Trophoblast cell (in vitro differentiated cells and primary cell): Measurements from ENCODE around the gene ADAMTSL1.

Experiments
- DNase-seq, 2 donors: peaks; one replicate each; pipeline ENCODE4 v3.0.0-alpha.2; 2016
- H2AFZ ChIP-seq: 2 replicates; pipeline ENCODE4 v1.6.1; 2013; ENCODE audit warnings: low read length, moderate library complexity, mild to moderate bottlenecking; ENCODE audit not compliant: insufficient read depth, poor library complexity
- H2AK5ac ChIP-seq: 2 replicates; pipeline ENCODE4 v1.6.1; 2013; ENCODE audit warnings: mild to moderate bottlenecking, low read length
- H2BK120ac ChIP-seq: 2 replicates; pipeline ENCODE4 v1.6.1; 2013; ENCODE audit warnings: low read length, mild to moderate bottlenecking, moderate library complexity; ENCODE audit not compliant: insufficient read depth, poor library complexity
- H2BK12ac ChIP-seq: 2 replicates; pipeline ENCODE4 v1.6.1; 2013; ENCODE audit warnings: mild to moderate bottlenecking, low read length, moderate library complexity
- H2BK5ac ChIP-seq: 2 replicates; pipeline ENCODE4 v1.6.1; 2013; ENCODE audit warnings: low read length, low read depth, moderate library complexity, mild to moderate bottlenecking; ENCODE audit not compliant: poor library complexity
- H3K14ac ChIP-seq: 2 replicates; pipeline ENCODE4 v1.6.1; 2013; ENCODE audit warnings: mild to moderate bottlenecking, low read length
- H3K18ac ChIP-seq: 2 replicates; pipeline ENCODE4 v1.6.1; 2013; ENCODE audit warnings: mild to moderate bottlenecking, low read length
- H3K23ac ChIP-seq: 2 replicates; pipeline ENCODE4 v1.6.1; 2013; ENCODE audit warnings: low read length
- H3K27ac ChIP-seq: 2 replicates; pipeline ENCODE4 v1.5.1; 2013; ENCODE audit warnings: low read depth, mild to moderate bottlenecking, inconsistent platforms, low read length, moderate library complexity
- H3K27me3 ChIP-seq: 2 replicates; pipeline ENCODE4 v1.6.1; 2013; ENCODE audit warnings: inconsistent platforms, mild to moderate bottlenecking, low read length, moderate library complexity; ENCODE audit not compliant: insufficient read depth
- H3K36me3 ChIP-seq, 2 experiments: 1 replicate in 1 of 2; 2 replicates in 1 of 2; pipeline ENCODE4 v1.6.1; 2013; ENCODE audit warnings: low read length in 2 of 2, mild to moderate bottlenecking in 2 of 2, moderate library complexity in 1 of 2; ENCODE audit not compliant: insufficient read depth in 2 of 2, control insufficient read depth in 1 of 2
- H3K4ac ChIP-seq: 2 replicates; pipeline ENCODE4 v1.6.1; 2013; ENCODE audit warnings: low read depth, mild to moderate bottlenecking, low read length, moderate library complexity
- H3K4me1 ChIP-seq, 2 experiments: 1 replicate in 1 of 2; 2 replicates in 1 of 2; pipeline ENCODE4 v1.6.1; 2013; ENCODE audit warnings: low read length in 2 of 2, mild to moderate bottlenecking in 2 of 2, moderate library complexity in 1 of 2; ENCODE audit not compliant: insufficient read depth in 2 of 2, control insufficient read depth in 1 of 2
- H3K4me2 ChIP-seq: 2 replicates; pipeline ENCODE4 v1.6.1; 2013; ENCODE audit warnings: inconsistent platforms, mild to moderate bottlenecking, low read length, moderate library complexity
- H3K4me3 ChIP-seq: 2 replicates; pipeline ENCODE4 v1.5.1; 2013; ENCODE audit warnings: mild to moderate bottlenecking, low read depth, low read length, inconsistent platforms
- H3K79me1 ChIP-seq: one replicate; pipeline ENCODE4 v1.6.1; 2013; ENCODE audit warnings: low read length
- H3K79me2 ChIP-seq: 2 replicates; pipeline ENCODE4 v1.6.1; 2013; ENCODE audit warnings: low read length, mild to moderate bottlenecking; ENCODE audit not compliant: control insufficient read depth, insufficient read depth, poor library complexity
- H3K9ac ChIP-seq: 2 replicates; pipeline ENCODE4 v1.6.1; 2013; ENCODE audit warnings: mild to moderate bottlenecking, low read length
- H3K9me3 ChIP-seq: 2 replicates; pipeline ENCODE4 v1.6.1; 2013; ENCODE audit warnings: low read depth, mild to moderate bottlenecking, control low read depth, inconsistent platforms, low read length; ENCODE audit not compliant: insufficient read depth
- H4K12ac ChIP-seq: 2 replicates; pipeline ENCODE4 v1.6.1; 2013; ENCODE audit warnings: low read depth, mild to moderate bottlenecking, low read length, moderate library complexity
- H4K8ac ChIP-seq: 2 replicates; pipeline ENCODE4 v1.6.1; 2013; ENCODE audit warnings: low read depth, mild to moderate bottlenecking, low read length, moderate library complexity
- H4K91ac ChIP-seq: one replicate; pipeline ENCODE4 v1.6.1; 2013; ENCODE audit warnings: low read depth, mild to moderate bottlenecking, low read length, moderate library complexity
- WGBS: extraction: QIAGEN DNeasy Blood & Tissue Kit; methylation state at CpG from one replicate; pipeline ENCODE4 v1.1.7; 2013; ENCODE audit warnings: missing lambda C conversion rate; ENCODE audit not compliant: insufficient read length, insufficient coverage; ENCODE audit errors: extremely low coverage; 5-methylcytosine and 5-hydroxymethylcytosine counted together

The ADAMTSL1 gene

DNA sequence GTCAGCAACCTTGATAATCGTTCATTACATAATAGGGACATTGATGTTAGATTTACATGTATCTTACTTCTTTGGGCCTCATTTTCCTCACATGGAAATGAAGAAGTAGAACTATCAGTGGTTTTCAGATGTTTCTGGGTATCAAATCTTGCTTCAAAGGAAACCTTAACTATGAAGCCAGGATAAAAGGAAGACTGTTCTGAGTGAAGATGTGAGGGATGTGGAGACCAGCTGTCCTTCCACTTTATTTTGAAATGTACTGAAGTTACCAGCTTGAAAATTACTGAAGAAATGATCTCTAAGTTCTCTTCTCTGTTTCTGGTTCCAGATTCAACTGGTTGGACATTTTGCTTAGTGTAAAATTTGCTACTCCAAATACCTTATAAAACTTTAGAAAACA lies 186.0 kb downstream of the ADAMTSL1 start:
- Histone ChIP-seq H3K79me1 (no peaks in the 10 kb centered on the region), H3K36me3 (no peaks in the 10 kb centered on the region), H4K12ac (no peak overlapping the region), H3K14ac (no peak overlapping the region), H3K9me3 (peaks cover 3% of the 10 kb centered on the region), H2BK120ac (no peak overlapping the region), H3K9ac (no peak overlapping the region), H2BK5ac (no peak overlapping the region), H3K4me2 (no peak overlapping the region), H3K27me3 (no peaks in the 10 kb centered on the region), H3K4me1 (no peaks in the 10 kb centered on the region), H3K4ac (no peak overlapping the region), H3K4me3 (no peak overlapping the region), H3K79me2 (no peaks in the 10 kb centered on the region), H2BK12ac (no peak overlapping the region), H2AFZ (no peak overlapping the region), H4K91ac (no peak overlapping the region), H2AK5ac (no peak overlapping the region), H3K23ac (no peak overlapping the region), H3K27ac (no peak overlapping the region), H3K18ac (no peak overlapping the region), H4K8ac (no peak overlapping the region)
- no CpG with 5 or more reads among the region's 1 CpG for WGBS
- no peak for DNase-seq

DNA sequence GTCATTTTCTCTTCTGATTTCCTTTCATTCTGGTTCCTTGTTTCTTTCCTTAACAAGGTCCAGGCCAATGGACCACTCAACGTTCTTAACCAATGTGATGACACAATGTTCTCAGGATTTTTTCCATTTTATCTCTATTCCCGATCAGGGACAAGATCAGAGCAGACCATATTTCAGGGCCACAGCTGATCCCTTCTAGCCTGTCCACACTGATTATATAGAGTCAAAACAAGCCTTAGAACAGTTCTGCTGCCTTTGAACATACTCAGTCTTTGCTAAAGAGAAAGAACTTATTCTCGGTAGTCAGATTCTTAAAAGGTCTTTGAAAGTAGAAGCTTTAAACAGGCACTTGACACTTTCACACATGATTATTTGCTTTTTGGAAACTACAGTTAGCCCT lies 188.4 kb downstream of the ADAMTSL1 start:
- H2AFZ ChIP-seq = no peak overlapping the region
- H2BK5ac ChIP-seq = no peak overlapping the region
- H3K4ac ChIP-seq = no peak overlapping the region
- no peak overlapping the region for H3K9ac ChIP-seq
- H4K12ac ChIP-seq = no peak overlapping the region
- H3K4me1 ChIP-seq = peaks cover 0 to 3% of the 10 kb centered on the region in 2 experiments
- no peak overlapping the region for H2BK120ac ChIP-seq
- H4K91ac ChIP-seq = no peak overlapping the region
- no peak overlapping the region for H3K23ac ChIP-seq
- no peak for DNase-seq
- no peak overlapping the region for H2AK5ac ChIP-seq
- no peaks in the 10 kb centered on the region for H3K36me3 ChIP-seq
- H3K27ac ChIP-seq = no peak overlapping the region
- H3K79me2 ChIP-seq = no peaks in the 10 kb centered on the region
- H4K8ac ChIP-seq = no peak overlapping the region
- no peaks in the 10 kb centered on the region for H3K79me1 ChIP-seq
- peaks cover 2% of the 10 kb centered on the region for H3K9me3 ChIP-seq
- H3K18ac ChIP-seq = no peak overlapping the region
- no peaks in the 10 kb centered on the region for H3K27me3 ChIP-seq
- no peak overlapping the region for H3K4me3 ChIP-seq
- H2BK12ac ChIP-seq = no peak overlapping the region
- no peak overlapping the region for H3K14ac ChIP-seq
- no peak overlapping the region for H3K4me2 ChIP-seq
- no CpG with 5 or more reads among the region's 3 CpGs for WGBS

- no peaks in the 10 kb centered on the region for H3K79me1 ChIP-seq
- no peak overlapping the region for H2BK5ac ChIP-seq
- no peak overlapping the region for H3K4me3 ChIP-seq
- H3K27me3 ChIP-seq = no peaks in the 10 kb centered on the region
- no peak overlapping the region for H3K18ac ChIP-seq
- H3K9me3 ChIP-seq = no peaks in the 10 kb centered on the region
- H3K79me2 ChIP-seq = no peaks in the 10 kb centered on the region
- H2BK120ac ChIP-seq = no peak overlapping the region
- DNase-seq = peak; percentile 80 to 85
- H3K23ac ChIP-seq = no peak overlapping the region
- H3K9ac ChIP-seq = no peak overlapping the region
- no peak overlapping the region for H3K14ac ChIP-seq
- no peak overlapping the region for H4K12ac ChIP-seq
- H3K4me2 ChIP-seq = no peak overlapping the region
- H4K91ac ChIP-seq = no peak overlapping the region
- H3K27ac ChIP-seq = no peak overlapping the region
- H2AK5ac ChIP-seq = no peak overlapping the region
- no peaks in the 10 kb centered on the region for H3K36me3 ChIP-seq
- no peak overlapping the region for H2BK12ac ChIP-seq
- H3K4ac ChIP-seq = no peak overlapping the region
- no peak overlapping the region for H2AFZ ChIP-seq
- H3K4me1 ChIP-seq = peaks cover 0 to 3% of the 10 kb centered on the region in 2 experiments
- WGBS = no CpG with 5 or more reads among the region's 1 CpG
- no peak overlapping the region for H4K8ac ChIP-seq
Measured at GRCh38 chr9:18665947-18666346, 192.0 kb downstream of the ADAMTSL1 start.

DNA sequence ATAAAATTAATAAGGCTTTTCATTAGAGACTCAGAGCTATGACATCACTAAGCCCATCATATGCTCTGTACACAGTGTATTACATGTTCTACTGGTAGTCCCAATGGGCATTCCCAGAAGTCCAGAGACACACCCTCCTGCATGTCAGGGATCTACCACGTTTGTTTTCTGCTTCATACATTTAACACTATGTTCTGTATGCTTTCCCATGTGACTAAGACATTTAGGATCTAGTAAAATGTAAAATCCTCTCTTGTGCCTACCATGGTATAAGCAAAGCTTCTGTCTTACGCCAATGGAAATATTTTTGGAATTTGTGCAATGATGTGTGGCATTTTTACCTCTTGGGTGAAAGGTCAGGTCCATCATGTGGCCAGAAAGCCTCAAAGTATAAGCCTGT lies 192.4 kb downstream of the ADAMTSL1 start:
- H3K27ac ChIP-seq = no peak overlapping the region
- H3K79me1 ChIP-seq = no peaks in the 10 kb centered on the region
- no peak overlapping the region for H3K18ac ChIP-seq
- no peaks in the 10 kb centered on the region for H3K9me3 ChIP-seq
- H4K91ac ChIP-seq = no peak overlapping the region
- H3K23ac ChIP-seq = no peak overlapping the region
- no peak overlapping the region for H2BK5ac ChIP-seq
- H3K14ac ChIP-seq = no peak overlapping the region
- no peaks in the 10 kb centered on the region for H3K27me3 ChIP-seq
- H2BK12ac ChIP-seq = no peak overlapping the region
- no peak overlapping the region for H2AFZ ChIP-seq
- H3K79me2 ChIP-seq = no peaks in the 10 kb centered on the region
- H2AK5ac ChIP-seq = no peak overlapping the region
- no peak overlapping the region for H3K9ac ChIP-seq
- whole genome bisulfite sequencing = no CpG with 5 or more reads among the region's 2 CpGs
- H4K12ac ChIP-seq = no peak overlapping the region
- no peak overlapping the region for H4K8ac ChIP-seq
- no peak overlapping the region for H3K4ac ChIP-seq
- DNase-seq = peak; percentile 80 to 96
- H3K4me3 ChIP-seq = no peak overlapping the region
- H3K4me2 ChIP-seq = no peak overlapping the region
- H3K36me3 ChIP-seq = no peaks in the 10 kb centered on the region
- H2BK120ac ChIP-seq = no peak overlapping the region
- H3K4me1 ChIP-seq = peaks cover 0 to 3% of the 10 kb centered on the region in 2 experiments
